ENCODE data around the gene AGGF1. TPM values are rescaled to one million over a fixed set of nuclear protein-coding genes. Genes with fewer than 3 reads are reported as not detected.

Gene AGGF1
- total and polyA plus RNA-seq, 2 experiments from 2014 or later: 24.4 to 27.5 TPM

GRCh38 chr5:77065256-77065655 is 35.1 kb downstream of the AGGF1 start (continued):
- TF ChIP-seq ETS1 (IDR thresholded peaks at IDR 0.05) (no peak), CREB1 (CRISPR knock-in tag; IDR thresholded peaks at IDR 0.05; ENCODE audit: low read depth) (no peak), CTCF (conservative IDR thresholded peaks at IDR 0.05; ENCODE audit: low read depth in 2 of 2) (no peak), NANOG (IDR thresholded peaks at IDR 0.05; ENCODE audit: borderline replicate concordance) (no peak), POLR2AphosphoS5 (IDR thresholded peaks at IDR 0.05; ENCODE audit: low read depth) (no peak), EZH2 (IDR thresholded peaks at IDR 0.05; ENCODE audit: low read depth, unreplicated experiment) (no peak), REST (IDR thresholded peaks at IDR 0.05; ENCODE audit: unreplicated experiment) (no peak), ZNF114 (CRISPR knock-in tag; IDR thresholded peaks at IDR 0.05) (no peak)

DNA sequence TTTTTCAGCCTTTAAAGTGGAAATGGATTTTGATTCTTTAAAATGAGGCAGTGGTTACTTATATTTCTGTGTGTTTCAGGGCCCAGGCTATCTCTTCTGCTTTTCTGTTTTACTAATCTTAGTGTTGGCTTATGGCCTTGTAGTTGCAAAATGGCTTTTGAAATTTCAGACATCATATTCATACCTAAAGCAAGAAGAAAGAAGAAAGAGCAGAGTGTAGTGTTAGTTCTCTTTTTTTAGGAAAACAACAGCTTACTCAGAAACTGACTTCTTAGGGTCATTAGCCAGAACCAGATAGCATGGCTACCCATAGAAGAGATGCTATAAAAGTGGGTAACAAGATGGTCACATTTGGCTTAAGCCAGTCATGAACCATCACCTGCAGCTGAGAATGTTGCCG is 36.0 kb downstream of the AGGF1 start:
- Mint-ChIP-seq H3K27ac (no peak overlapping the region), H3K27me3 (ENCODE audit: insufficient read depth, low read depth, poor library complexity) (peaks cover 3% of the 10 kb centered on the region), H3K4me1 (peaks cover 6% of the 10 kb centered on the region; the same call in 1 of the 3 replicates), H3K36me3 (ENCODE audit: low read depth) (peaks cover 19% of the 10 kb centered on the region; the same call in 2 of the 3 replicates), H3K9me3 (no peaks in the 10 kb centered on the region), H3K4me3 (no peak overlapping the region)
- ATAC-seq (no peak), DNase-seq (ENCODE audit: low spot score) (no peak)
- Histone ChIP-seq H3F3A (replicated peaks; ENCODE audit: low read depth) (no peaks in the 10 kb centered on the region), H2AFZ (no peak overlapping the region), H3K36me3 (ENCODE audit: insufficient read depth) (peaks cover 4% of the 10 kb centered on the region; the same call in 1 of the 2 replicates), H3K79me2 (replicated peaks; ENCODE audit: insufficient read depth) (no peaks in the 10 kb centered on the region), H3K4me3 (no peak overlapping the region), H3K4me1 (ENCODE audit: insufficient read depth) (peaks cover 6% of the 10 kb centered on the region; the same call in 1 of the 2 replicates), H3K27ac (ENCODE audit: low read depth) (no peak overlapping the region), H3K27me3 (ENCODE audit: insufficient read depth) (no peaks in the 10 kb centered on the region), H3K9me2 (ENCODE audit: insufficient read depth) (no peaks in the 10 kb centered on the region), H4K20me1 (replicated peaks; ENCODE audit: insufficient read depth) (no peaks in the 10 kb centered on the region; the same call in 1 of the 2 replicates), H3K4me2 (no peak overlapping the region)
- TF ChIP-seq EZH2phosphoT487 (IDR thresholded peaks at IDR 0.05; ENCODE audit: unreplicated experiment) (no peak), ETS1 (IDR thresholded peaks at IDR 0.05) (no peak), EZH2 (IDR thresholded peaks at IDR 0.05; ENCODE audit: low read depth, unreplicated experiment) (no peak), ZNF114 (CRISPR knock-in tag; IDR thresholded peaks at IDR 0.05) (no peak), POLR2AphosphoS5 (IDR thresholded peaks at IDR 0.05; ENCODE audit: low read depth) (no peak)
- TF ChIP-seq, protein P1, sequence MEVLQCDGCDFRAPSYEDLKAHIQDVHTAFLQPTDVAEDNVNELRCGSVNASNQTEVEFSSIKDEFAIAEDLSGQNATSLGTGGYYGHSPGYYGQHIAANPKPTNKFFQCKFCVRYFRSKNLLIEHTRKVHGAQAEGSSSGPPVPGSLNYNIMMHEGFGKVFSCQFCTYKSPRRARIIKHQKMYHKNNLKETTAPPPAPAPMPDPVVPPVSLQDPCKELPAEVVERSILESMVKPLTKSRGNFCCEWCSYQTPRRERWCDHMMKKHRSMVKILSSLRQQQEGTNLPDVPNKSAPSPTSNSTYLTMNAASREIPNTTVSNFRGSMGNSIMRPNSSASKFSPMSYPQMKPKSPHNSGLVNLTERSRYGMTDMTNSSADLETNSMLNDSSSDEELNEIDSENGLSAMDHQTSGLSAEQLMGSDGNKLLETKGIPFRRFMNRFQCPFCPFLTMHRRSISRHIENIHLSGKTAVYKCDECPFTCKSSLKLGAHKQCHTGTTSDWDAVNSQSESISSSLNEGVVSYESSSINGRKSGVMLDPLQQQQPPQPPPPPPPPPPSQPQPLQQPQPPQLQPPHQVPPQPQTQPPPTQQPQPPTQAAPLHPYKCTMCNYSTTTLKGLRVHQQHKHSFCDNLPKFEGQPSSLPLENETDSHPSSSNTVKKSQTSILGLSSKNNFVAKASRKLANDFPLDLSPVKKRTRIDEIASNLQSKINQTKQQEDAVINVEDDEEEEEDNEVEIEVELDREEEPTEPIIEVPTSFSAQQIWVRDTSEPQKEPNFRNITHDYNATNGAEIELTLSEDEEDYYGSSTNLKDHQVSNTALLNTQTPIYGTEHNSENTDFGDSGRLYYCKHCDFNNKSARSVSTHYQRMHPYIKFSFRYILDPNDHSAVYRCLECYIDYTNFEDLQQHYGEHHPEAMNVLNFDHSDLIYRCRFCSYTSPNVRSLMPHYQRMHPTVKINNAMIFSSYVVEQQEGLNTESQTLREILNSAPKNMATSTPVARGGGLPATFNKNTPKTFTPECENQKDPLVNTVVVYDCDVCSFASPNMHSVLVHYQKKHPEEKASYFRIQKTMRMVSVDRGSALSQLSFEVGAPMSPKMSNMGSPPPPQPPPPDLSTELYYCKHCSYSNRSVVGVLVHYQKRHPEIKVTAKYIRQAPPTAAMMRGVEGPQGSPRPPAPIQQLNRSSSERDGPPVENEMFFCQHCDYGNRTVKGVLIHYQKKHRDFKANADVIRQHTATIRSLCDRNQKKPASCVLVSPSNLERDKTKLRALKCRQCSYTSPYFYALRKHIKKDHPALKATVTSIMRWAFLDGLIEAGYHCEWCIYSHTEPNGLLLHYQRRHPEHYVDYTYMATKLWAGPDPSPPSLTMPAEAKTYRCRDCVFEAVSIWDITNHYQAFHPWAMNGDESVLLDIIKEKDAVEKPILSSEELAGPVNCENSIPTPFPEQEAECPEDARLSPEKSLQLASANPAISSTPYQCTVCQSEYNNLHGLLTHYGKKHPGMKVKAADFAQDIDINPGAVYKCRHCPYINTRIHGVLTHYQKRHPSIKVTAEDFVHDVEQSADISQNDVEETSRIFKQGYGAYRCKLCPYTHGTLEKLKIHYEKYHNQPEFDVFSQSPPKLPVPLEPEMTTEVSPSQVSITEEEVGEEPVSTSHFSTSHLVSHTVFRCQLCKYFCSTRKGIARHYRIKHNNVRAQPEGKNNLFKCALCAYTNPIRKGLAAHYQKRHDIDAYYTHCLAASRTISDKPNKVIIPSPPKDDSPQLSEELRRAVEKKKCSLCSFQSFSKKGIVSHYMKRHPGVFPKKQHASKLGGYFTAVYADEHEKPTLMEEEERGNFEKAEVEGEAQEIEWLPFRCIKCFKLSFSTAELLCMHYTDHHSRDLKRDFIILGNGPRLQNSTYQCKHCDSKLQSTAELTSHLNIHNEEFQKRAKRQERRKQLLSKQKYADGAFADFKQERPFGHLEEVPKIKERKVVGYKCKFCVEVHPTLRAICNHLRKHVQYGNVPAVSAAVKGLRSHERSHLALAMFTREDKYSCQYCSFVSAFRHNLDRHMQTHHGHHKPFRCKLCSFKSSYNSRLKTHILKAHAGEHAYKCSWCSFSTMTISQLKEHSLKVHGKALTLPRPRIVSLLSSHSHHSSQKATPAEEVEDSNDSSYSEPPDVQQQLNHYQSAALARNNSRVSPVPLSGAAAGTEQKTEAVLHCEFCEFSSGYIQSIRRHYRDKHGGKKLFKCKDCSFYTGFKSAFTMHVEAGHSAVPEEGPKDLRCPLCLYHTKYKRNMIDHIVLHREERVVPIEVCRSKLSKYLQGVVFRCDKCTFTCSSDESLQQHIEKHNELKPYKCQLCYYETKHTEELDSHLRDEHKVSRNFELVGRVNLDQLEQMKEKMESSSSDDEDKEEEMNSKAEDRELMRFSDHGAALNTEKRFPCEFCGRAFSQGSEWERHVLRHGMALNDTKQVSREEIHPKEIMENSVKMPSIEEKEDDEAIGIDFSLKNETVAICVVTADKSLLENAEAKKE (CRISPR knock-in tag; IDR thresholded peaks at IDR 0.05): no peak
